Mucosa of descending colon (tissue), 3 donors: ENCODE measurements around the gene CREB5. TPM values are rescaled to one million over a fixed set of nuclear protein-coding genes. Genes with fewer than 3 reads are reported as not detected.

Experiments used
- ATAC-seq: fragments of 200-7000 bp; cut with Tn5 transposase; one replicate; pipeline ENCODE4 v1.9.1; 2020; ENCODE audit warnings: mild to moderate bottlenecking, moderate library complexity
- DNase-seq, 3 donors: peaks; one replicate each; pipeline ENCODE4 v3.0.0-alpha.2; 2020
- H3K36me3 ChIP-seq: fragments of 200-600 bp; one replicate; pipeline ENCODE4 v1.8.0; 2021; ENCODE audit warnings: low read depth, mild to moderate bottlenecking
- H3K4me1 ChIP-seq: fragments of 200-600 bp; one replicate; pipeline ENCODE4 v1.8.0; 2021; ENCODE audit warnings: low read depth, mild to moderate bottlenecking
- H3K4me3 ChIP-seq: fragments of 200-600 bp; one replicate; pipeline ENCODE4 v1.8.0; 2021; ENCODE audit warnings: mild to moderate bottlenecking
- H3K9me3 ChIP-seq: fragments of 200-600 bp; one replicate; pipeline ENCODE4 v1.8.0; 2021; ENCODE audit warnings: mild to moderate bottlenecking
- intact Hi-C, 2 donors: fragments of 100-400 bp; cut with DNase I in 1 of 2; cut with micrococcal nuclease in 1 of 2; formaldehyde crosslinking; loops; one replicate each; pipeline versions ENCODE4 v1.11.0 to v1.11.1; 2022; cut with DNase I, micrococcal nuclease
- total RNA-seq, 3 donors: library from RNA; stranded (reverse); fragmentation: NEBNext Ultra II Directional in 2 of 3; extraction: Animal tissue kit (Norgen Biotek cat#: 25700) in 2 of 3; gene quantifications; one replicate each; pipeline versions ENCODE4 v1.2.1 to v1.2.4, GENCODE V29; 2021 to 2023
- TF ChIP-seq, protein P1 (sequence below): fragments of 200-600 bp; IDR thresholded peaks from one replicate; pipeline ENCODE4 v1.8.0; 2022; ENCODE audit warnings: antibody characterized with exemption, mild to moderate bottlenecking
- donor health status: DM: no; HTN: no; CAD: no; lungs with moderate emphysema.
- donor health status: DM: no; HTN: no; CAD: no.
- donor health status: DM: no; HTN: yes; CAD: no.

Gene CREB5
- total RNA-seq, 3 donors from 2014 or later: 0.61 to 5.4 (median 1.9) TPM

DNA sequence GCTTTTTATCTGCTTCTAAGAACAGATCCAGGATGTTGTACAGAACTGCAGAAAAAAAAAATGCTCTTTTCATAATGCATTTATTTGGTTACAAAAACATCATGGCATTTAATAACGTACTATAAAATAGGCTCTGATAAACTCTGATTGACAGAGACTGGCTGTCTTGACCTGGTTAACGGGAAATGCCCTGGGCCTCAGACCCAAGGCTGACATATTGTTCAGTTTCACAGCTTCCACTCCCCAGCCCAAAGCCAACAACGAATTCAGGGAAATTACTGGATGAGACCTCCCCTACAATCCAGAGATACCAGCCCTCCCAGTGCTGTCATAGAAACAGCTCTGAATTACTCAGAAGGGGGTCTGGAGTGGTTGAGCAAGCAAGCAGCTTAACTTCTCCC lies 260.1 kb downstream of the CREB5 start:
- no peak for ATAC-seq
- TF ChIP-seq, protein P1, sequence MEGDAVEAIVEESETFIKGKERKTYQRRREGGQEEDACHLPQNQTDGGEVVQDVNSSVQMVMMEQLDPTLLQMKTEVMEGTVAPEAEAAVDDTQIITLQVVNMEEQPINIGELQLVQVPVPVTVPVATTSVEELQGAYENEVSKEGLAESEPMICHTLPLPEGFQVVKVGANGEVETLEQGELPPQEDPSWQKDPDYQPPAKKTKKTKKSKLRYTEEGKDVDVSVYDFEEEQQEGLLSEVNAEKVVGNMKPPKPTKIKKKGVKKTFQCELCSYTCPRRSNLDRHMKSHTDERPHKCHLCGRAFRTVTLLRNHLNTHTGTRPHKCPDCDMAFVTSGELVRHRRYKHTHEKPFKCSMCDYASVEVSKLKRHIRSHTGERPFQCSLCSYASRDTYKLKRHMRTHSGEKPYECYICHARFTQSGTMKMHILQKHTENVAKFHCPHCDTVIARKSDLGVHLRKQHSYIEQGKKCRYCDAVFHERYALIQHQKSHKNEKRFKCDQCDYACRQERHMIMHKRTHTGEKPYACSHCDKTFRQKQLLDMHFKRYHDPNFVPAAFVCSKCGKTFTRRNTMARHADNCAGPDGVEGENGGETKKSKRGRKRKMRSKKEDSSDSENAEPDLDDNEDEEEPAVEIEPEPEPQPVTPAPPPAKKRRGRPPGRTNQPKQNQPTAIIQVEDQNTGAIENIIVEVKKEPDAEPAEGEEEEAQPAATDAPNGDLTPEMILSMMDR: no peak
- no peak for DNase-seq

DNA sequence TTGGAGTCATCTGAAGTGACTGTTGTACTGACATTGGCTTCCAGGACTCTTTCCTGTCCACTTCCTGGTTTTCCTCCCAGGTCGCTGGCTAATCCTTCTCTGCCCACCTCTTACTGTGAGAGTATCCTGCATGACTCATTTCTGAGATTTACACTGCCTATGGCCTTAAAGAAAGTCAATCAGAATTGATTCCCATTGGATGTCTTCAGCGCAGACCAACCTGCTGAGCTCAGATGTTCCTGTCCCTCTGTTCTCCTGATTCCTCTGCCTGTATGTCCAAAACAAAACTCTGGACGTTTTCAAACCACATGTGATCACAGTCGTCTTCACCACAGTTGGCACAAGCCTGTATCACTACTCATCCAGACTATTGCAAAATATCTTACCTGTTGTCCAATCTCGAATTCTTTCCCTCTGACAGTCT lies 262.1 kb downstream of the CREB5 start:
- H3K36me3 ChIP-seq: no peaks in the 10 kb centered on the region
- DNase-seq: no peak
- intact Hi-C loops: no loop called here
- H3K9me3 ChIP-seq: no peaks in the 10 kb centered on the region
- ATAC-seq: peak; percentile 71
- no peaks in the 10 kb centered on the region for H3K4me1 ChIP-seq
- H3K4me3 ChIP-seq: no peak overlapping the region
- TF ChIP-seq, protein P1: no peak

More for the DNA sequence above, 260.1 kb downstream of the CREB5 start:
- intact Hi-C loops: no loop called here
- Histone ChIP-seq H3K36me3 (no peaks in the 10 kb centered on the region), H3K4me1 (no peaks in the 10 kb centered on the region), H3K9me3 (no peaks in the 10 kb centered on the region), H3K4me3 (no peak overlapping the region)

DNA sequence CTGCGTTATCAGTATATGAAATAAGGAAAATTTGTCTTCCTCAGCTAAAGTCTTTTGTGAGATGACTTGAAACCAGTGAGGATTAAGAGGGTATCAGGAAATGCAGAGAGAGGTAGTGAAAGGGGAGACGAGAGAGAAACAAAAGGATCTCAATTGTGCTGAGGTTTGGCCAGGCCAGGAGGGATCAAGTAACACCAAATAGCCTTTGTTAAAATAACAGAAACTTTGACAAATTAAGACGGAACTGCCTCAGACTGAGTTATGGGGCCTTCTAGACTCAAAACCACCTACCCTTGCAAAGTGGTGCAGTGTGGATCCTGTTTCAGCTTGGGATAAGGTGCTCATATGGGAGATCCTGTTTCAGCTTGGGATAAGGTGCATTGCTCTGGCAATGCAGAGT lies 263.1 kb downstream of the CREB5 start:
- Histone ChIP-seq H3K4me1 (no peaks in the 10 kb centered on the region), H3K36me3 (no peaks in the 10 kb centered on the region), H3K9me3 (no peaks in the 10 kb centered on the region), H3K4me3 (no peak overlapping the region)
- DNase-seq (no peak), ATAC-seq (no peak)
- intact Hi-C loops: no loop called here
- TF ChIP-seq, protein P1: no peak

DNA sequence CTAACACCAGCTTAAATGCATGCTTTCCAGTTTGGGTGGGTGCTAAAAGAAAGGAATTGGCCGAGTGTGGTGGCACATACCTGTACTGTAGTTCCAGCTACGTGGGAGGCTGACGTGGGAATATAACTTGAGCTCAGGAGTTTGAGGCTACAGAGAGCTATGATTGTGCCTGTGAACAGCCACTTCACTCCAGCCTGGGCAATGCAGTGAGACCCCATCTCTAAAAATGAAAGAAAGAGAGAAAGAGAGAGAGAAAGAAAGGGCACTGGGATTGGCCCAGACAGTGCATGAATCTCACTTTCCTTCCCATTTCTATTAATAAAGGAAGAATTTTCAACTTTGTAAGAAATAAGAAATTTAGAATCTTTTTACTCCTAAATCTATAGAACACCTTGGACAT lies 265.4 kb downstream of the CREB5 start:
- no peak for DNase-seq
- Histone ChIP-seq H3K9me3 (no peaks in the 10 kb centered on the region), H3K4me3 (no peak overlapping the region), H3K36me3 (no peaks in the 10 kb centered on the region), H3K4me1 (no peaks in the 10 kb centered on the region)
- intact Hi-C loops: no loop called here
- no peak for ATAC-seq
- TF ChIP-seq, protein P1: no peak

DNA sequence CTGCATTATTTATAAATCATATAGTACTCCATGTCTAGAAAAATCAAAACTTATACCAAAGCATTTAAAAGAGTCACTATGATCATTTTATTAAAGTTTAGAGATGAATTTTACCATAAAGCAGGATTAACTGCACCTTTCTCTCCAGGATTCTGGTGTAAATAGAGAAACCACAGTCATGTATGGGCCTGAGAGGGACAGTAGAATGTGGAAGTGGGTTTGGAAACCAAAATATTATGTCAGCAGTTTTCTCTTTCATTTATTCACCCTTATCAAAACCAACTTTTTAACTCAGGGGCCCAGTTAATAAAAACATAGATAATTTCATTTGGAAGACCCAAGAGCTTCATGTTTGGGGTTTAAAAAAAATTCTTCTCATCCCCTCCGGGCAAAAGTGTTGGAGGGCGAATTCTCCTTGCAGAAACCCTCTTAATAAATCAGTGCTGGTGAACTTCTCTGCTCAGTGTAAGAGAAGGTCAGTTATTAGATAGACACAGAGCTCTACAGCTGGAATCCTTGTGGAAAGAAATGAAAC lies 266.2 kb downstream of the CREB5 start:
- intact Hi-C loops: no loop called here
- DNase-seq: no peak
- no peaks in the 10 kb centered on the region for H3K36me3 ChIP-seq
- H3K9me3 ChIP-seq: no peaks in the 10 kb centered on the region
- TF ChIP-seq, protein P1: no peak
- no peak for ATAC-seq
- no peak overlapping the region for H3K4me3 ChIP-seq
- H3K4me1 ChIP-seq: no peaks in the 10 kb centered on the region
